Stimulated activated CD8-positive, alpha-beta memory T cell treated with anti-CD3 and anti-CD28 coated beads, Interleukin-7, amount 100 ng/mL, for 1 hour (primary cell): ENCODE results near the gene GTPBP6.

Experiments
- DNase-seq, 2 donors: peaks; one replicate each; pipeline ENCODE4 v3.0.0-alpha.2; 2020; ENCODE audit warnings: low read depth in 2 of 2

The GTPBP6 gene, protein sequence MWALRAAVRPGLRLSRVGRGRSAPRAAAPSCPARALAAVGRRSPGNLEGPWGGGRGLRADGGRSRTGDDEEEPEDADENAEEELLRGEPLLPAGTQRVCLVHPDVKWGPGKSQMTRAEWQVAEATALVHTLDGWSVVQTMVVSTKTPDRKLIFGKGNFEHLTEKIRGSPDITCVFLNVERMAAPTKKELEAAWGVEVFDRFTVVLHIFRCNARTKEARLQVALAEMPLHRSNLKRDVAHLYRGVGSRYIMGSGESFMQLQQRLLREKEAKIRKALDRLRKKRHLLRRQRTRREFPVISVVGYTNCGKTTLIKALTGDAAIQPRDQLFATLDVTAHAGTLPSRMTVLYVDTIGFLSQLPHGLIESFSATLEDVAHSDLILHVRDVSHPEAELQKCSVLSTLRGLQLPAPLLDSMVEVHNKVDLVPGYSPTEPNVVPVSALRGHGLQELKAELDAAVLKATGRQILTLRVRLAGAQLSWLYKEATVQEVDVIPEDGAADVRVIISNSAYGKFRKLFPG

DNA sequence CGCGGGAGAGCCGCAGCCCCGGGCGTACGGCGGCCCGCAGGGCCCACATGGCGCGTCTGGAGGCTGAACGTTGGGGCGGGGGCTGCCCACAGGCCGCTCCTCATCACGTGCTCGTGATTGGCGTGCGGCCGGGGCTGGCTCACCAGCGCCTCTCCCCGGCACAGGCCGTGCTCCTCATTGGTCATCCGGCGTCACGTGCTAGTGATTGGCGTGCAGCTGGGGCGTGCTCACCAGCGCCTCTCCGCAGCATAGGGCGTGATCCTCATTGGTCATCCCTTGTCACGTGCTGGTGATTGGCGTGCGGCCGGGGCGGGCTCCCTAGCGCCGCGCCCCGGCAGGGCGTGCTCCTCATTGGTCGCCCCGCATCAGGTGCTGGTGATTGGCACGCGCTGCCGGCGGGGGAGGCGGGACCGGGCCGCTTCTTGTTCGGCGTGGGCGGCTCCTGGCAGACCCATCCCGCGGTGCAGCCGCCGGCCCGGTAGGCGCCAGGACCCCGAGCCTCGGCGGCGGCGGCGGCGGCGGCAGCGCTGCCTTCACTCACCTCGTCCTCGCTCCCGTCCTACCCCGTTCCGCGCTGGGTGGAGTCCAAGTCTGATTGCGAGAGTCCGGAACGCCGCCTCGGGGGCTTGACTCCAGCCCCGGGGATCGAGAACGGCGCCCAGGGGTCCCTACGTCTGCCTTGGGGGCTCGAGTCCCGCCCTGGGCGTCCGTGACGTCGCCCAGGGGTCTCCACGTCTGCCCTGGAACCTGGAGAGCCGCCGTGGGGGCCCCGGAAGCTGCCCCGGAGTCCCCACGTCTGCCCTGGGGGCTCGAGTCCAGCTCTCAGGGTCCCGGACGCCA, at the start of gene GTPBP6:
TSS of gene GTPBP6 (minus strand) at position 58 of the 840 bp plus-strand sequence. CDS start at position 49, 9 bp downstream.
- peak; percentile 96 to 97 for DNase-seq

DNA sequence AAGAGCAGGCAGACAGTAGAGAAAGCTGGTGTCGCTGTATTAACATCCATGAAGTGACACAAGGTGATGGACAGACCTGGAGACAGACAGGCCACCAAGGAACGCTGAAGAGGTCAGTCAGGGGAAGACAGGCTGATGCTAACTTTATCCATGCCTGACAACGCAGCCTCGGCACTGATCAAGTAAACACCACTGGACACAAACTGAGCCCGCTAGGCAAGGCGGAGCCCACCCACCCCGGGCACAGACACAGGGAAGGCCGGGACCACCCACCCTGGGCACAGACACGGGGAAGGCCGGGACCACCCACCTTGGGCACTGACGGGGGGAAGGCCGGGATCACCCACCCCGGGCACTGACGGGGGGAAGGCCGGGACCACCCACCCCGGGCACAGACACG, 49.3 kb upstream of the GTPBP6 start:
- DNase-seq, result no peak

DNA sequence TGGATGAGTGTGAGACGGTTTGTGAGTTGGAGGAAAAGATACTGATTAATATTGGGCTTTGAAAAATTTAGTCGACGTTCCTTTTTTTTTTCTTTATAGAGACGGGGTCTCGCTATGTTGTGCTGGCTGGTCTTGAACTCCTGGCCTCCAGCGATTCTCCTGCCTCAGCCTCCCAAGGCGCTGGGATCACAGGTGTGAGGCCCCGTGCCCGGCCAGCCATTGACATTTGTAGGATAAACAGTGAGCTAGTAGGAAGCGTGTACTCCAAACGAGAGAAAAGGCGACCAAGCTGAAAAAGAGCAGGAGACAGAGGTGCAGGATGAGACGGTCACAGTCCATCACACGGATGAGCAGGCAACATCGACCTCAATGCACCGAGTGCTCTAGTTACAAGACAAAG, 48.8 kb upstream of the GTPBP6 start:
- DNase-seq, result no peak

DNA sequence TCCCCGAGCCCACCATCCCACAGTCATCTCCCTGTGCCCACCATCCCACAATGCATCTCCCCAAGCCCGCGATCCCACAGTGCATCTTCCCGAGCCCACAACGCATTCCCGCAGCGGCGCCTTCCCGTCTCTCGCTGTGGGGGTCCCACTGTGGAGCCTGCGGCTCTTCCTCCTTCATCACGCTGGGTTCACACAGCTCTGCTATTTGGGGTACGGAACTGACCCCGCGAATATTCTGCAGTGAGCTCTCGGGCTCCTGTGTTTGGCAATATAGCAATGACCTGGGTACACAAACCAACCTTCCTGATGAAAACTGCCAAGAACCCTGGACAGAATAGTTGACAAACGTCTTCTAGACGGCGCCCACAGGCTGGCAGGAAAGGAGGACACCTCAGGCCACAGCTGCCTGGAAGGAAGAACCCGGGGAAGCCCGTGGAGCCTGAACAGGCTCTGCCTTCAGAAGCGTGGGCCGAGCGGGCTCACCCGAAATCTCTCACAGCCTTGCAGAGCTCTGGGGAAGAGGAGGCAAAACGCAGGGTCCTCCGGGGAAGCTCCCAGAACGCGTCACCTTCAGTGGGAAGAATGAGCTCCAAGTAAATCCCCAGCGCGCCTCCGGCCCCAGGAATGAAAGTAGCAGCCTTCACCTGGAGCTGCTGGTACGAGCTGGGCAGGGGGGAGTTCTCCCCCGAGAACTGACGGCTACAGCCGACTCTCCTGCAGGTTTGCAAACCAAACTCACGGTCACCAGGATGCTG, 45.2 kb upstream of the GTPBP6 start:
- DNase-seq, result no peak

DNA sequence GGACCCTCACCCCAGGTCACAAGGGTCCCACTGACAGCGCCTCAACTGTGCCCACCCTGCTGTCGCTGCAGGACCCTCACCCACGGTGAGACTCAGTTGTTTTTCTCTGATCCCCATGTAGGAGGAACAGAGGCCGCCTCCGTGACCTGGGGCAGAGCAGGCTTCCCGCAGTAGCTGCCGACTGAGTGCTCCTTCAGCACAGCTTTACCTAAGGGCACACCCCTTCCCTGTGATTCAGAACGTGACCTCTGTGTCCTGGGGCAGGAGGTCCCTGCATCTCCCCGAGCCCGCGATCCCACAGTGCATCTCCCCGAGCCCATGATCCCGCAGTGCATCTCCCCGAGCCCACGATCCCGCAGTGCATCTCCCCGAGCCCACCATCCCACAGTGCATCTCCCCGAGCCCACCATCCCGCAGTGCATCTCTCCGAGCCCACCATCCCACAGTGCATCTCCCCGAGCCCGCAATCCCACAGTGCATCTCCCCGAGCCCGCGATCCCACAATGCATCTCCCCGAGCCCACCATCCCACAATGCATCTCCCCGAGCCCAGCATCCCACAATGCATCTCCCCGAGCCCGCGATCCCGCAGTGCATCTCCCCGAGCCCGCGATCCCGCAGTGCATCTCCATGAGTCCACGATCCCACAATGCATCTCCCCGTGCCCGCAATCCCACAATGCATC, 44.5 kb upstream of the GTPBP6 start:
- no peak for DNase-seq

DNA sequence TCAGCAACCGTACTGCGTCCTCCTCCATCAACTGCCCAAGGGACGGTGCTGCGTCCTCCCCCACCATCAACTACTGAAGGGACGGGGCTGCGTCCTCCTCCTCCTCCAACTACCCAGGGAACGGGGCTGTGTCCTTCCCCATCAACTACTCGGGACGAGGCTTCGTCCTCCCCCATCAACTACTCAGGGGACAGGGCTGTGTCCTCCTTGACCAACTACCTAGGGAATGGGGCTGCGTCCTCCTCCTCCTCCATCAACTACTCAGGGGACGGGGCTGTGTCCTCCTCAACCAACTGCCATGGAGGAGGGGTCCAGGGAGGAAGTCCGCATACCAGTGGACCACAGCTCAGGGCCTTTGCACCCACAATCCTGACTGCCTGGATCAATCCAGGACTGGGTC, 43.8 kb upstream of the GTPBP6 start:
- DNase-seq, result no peak

DNA sequence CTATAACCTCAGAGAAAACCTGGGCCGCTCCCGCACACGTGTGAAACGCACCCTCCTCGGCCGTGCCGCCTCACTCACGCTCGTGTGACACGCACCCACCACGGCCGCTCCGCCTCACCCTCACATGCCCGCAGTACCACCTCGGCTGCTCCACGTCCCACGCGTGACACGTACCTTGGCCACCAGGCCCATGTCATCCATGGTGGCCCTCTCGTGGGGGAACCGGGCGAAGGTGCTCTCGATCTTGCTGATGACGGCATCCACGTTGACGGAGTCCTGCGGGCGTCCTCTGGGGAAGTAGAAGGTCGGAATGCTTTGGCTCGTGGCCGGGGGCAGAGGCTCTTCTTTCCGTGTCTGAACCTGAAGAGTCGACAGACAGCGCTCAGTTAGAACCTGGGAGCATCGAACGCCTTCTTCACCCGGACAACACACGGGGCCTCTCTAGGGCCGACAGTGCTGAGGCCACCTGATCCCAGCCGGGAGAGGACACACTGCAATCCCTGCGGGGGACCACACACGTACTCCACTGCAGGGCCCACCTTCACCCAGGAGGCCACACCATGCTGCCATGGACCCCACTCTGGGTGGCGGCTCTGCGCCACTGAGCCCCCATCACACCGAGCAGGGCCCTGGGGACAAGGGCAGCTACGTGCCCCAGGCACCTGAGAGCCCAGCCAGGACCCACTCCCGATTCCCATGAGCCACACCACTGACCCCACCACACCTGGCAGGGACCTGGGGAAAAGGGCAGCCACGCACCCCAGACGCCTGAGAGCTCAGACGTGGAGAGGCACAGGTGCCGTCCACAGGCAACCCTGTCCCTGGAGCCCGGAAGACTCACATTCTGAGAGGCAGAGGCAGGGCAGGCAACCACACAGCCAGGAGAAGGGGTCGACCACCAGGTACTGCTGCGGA, 42.9 kb upstream of the GTPBP6 start:
- DNase-seq, result no peak

DNA sequence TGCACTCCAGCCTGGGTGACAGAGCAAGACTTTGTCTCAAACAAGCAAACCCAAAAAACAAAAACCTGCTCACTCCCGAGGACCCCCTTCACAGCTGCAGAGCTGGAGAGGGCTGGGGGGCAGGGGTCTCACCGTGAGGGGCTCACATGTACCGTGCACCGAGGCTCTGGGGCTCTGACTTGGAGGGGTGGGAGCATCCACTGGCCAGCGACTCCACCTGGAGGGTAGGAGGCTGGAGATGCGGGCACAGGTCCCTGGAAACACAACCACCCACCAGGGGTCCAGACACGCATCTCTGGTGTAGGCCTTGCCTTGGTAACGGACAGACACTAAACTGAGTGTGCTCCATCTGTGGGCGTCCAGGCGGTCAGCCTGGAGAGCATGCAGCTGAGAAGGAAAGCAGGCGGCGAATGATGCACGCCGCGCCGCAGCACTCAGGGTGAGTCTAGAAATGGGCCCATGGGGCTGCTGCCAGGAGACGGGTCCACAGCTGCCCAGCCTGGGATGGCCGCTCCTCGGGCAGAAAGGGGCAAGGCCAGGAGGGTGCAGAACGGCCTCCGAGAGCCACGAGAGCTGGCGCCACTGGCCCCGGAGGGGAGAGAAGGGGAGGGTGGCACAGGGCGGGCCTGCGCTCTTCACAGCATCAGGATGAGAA, 42.0 kb upstream of the GTPBP6 start:
- no peak for DNase-seq

DNA sequence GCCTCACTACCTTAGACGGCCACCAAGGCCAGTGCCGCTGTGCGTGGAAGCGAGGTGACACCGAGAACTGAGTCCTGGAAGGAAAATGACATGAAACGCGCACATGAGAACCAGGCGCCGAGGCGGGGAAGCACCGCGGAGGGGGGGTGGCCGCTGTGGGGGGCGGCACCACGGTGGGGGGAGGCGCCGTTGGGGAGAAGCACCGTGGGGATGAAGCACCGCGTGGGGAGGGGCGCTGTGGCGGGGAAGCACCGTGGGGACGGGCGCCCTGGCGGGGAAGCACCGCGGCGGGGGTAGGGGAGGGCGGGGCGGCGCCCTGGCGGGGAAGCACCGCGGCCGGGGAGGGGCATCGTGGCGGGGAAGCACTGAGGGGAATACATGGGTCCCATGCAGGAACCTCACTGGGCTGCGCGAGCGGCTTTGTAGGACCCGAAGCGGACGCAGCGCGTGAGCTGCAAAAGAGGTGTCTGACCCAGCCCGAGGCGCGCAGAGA, 40.1 kb upstream of the GTPBP6 start:
- DNase-seq, result no peak

DNA sequence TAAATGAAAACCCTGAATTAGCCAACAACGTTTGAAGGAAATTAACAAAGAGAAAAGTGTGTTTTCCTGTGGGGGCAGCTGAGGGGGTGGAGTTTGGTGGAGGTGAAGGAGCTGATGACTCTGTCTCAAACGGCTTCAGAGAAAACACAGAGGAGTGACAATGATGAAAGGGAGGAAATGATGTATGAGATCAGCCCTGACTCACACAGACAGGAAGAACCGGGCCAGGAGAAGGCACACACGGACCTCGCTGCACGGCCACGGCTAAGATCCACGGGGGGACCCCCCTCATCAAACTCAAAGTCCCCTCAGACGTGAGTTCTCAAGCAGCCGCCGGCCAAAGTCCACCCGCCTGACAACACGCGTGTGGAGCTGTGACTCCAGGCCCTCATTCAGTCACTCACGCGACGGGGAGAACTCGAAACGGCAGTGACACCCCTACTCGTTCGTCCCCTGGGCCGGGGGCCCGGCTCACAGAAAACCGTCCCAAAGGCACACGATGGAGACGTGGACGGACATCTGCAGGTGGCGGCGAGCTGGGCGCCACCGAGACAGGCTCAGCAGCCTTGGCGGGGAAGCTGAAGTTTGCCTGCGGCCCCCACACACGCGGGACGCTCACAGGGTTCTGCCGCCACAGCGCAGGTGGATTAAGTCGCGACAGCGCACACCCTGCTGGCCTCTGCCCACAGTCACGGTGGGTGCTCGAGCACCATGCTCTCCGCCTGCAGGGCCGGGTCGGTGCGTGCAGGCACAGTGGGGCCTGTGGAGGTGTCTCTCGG, 39.3 kb upstream of the GTPBP6 start:
- no peak for DNase-seq

DNA sequence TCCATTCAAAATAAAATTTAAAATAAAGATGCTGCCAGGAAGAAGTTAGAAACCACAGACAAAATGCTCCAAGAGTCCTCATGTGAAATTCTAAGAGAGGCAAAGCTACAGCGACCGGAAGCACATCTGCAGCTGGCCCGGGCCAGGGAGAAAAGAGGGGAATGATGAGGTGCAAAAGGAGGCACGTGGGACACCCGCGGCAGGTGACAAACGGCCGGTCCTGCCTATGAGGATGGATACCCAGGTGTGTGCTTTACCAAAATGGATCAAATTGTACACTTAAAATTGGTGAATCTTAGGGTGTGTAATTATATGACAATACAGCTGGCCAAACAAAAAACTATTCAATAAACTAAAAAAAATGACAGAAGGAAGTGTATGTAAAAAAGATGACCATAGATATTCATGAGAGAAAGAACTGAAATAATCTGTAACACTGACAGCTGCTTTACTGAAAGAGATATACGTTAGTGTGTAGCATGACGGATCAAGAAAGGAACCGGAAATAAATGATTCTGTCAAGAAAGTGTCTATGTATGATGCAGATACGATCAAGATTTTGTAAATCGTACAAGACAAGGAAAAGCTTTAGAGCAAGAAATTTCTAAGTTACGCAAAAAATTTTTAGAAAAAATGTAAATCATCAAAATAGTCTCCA, 38.6 kb upstream of the GTPBP6 start:
- DNase-seq, result no peak

DNA sequence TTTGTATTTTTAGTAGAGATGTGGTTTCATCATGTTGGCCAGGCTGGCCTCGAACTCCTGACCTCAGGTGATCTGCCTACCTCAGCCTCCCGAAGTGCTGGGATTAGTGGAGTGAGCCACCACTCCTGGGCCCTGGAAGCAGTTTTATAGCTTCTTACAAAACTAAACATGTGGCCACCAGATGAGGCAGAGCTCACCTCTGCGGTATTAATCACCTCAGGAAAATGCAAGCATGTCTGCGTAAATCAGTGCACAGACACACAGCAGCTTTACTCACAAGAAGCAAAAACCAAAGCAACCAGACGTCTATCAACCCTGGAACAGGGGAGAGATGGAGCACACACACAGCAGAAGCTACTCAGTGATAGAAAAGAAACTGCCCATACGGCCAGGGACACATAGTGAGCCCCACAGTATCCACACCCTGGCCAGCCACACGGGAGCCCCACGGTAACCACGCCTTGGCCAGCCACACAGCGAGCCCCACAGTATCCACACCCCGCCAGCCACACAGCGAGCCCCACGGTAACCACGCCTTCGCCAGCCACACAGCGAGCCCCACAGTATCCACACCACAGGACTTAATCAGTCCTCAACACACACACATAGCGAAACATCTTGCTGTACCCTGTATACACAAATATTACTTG, 37.9 kb upstream of the GTPBP6 start:
- no peak for DNase-seq

DNA sequence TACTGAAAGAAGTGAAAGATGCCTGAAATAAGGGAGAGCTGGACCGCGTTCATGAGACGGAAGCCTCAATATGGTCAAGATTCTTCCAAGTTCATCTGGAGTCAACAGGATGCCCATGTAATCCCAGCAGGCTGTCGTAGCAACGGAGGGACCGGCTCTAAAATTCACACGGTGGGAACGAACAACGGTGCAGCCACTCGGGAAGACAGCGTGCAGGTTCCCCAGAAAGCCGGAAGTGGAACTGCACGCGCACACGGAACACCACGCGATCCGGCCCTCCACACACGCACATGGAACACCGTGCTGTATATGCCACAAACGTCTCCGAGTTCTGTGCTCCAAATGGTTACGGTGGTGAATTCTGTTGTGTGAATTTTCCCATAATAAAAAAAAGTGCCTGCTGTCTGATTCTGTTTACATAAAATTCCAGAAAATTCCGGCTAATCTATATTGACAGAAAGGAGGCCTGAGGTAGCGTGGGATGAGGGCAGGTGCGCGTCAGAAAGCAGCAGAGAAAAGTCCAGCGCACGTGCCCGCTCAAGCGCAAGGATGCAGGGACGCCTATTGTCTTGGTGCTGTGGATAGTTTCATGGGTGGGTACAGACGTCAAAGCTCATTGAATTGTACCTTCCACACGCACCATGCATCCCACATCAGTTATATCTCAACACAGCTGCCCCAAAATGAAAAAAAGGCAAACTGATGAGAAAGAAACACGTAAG, 36.9 kb upstream of the GTPBP6 start:
- no peak for DNase-seq

DNA sequence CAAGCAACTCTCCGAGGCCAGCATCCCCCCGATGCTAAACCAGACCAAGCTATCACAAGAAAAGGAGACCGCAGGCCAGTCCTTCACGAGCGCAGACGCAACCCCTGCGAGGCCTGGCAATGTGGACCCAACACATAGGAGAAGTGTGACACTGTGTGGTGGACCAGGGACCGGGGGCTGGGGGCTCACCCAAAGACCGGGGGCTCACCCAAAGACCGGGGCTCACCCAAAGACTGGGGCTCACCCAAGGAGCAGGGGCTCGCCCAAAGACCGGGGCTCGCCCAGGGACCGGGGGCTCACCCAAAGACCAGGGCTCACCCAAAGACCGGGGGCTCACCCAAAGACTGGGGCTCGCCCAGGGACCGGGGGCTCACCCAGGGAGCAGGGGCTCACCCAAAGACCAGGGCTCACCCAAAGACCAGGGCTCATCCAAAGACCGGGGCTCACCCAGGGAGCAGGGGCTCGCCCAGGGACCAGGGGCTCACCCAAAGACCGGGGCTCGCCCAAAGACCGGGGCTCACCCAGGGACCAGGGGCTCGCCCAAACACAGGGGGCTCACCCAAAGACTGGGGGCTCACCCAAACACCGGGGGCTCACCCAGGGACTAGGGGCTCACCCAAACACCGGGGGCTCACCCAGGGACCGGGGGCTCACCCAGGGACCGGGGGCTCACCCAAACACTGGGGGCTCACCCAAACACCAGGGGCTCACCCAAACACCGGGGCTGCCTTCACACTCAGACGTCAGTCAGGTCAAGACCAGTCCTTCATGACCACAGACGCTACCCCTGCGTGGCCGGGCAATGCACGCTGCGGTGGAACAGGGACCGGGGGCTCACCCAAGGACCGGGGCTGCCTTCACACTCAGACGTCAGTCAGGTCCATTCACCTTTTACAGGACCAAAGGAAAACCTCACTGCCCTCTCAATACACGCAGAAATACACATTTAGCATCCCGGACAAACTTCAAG, 35.3 kb upstream of the GTPBP6 start:
- no peak for DNase-seq

DNA sequence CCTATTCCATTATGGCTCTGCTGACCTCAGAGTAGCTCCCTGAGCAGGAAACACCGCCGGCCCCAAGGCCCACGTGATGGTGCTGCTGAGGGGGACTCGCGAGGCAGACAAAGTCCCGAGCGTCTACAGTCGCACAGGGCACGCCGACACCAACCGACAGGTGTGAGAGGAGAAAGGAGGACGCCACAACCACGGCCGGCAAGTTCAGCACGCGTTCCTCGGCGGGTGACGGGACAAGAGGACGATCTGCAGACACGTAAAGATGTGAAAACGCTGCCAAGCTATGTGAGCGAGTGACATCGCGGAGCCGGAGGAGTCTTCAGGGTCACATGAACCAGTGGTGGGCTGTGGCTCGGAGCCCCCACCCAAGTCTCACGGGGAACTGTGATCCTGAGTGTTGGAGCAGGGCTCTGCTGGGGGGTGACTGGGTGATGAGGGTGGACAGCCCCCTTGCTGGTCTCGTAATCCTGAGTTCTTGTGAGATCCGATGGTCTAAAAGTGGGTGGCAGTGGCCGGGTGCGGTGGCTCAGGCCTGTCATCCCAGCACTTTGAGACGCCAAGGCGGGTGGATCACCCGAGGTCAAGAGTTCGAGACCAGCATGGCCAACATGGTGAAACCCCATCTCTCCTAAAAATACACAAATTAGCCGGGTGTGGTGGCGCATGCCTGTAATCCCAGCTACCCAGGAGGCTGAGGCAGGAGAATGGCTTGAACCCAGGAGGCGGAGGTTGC, 34.2 kb upstream of the GTPBP6 start:
- DNase-seq, result no peak
